K562 (cell line): ENCODE measurements around the gene CSPG5.

Source experiments
- CHD4 ChIP-seq: fragments of 200-600 bp; sonication (generic); IDR thresholded peaks from 3 replicates; pipeline ENCODE4 v1.6.1; 2012; ENCODE audit warnings: low read depth, mild to moderate bottlenecking, mixed read lengths, low read length, inconsistent platforms; ENCODE audit not compliant: insufficient read depth, insufficient replicate concordance, poor library complexity, severe bottlenecking
- CREB1 ChIP-seq, 2 experiments: sonication (generic) in 1 of 2; formaldehyde crosslinking in 1 of 2; IDR thresholded peaks; 2 replicates each; pipeline versions ENCODE4 v1.6.1 to v1.8.0; 2012 to 2022; ENCODE audit warnings: inconsistent platforms in 1 of 2, mild to moderate bottlenecking in 1 of 2, missing genetic modification reagents in 1 of 2, moderate library complexity in 1 of 2
- FOXJ3 ChIP-seq: sonication (generic); formaldehyde crosslinking; IDR thresholded peaks from 2 replicates; pipeline ENCODE4 v1.4.0; 2020; ENCODE audit warnings: mild to moderate bottlenecking, missing genetic modification reagents
- NR3C1 ChIP-seq: sonication (generic); formaldehyde crosslinking; IDR thresholded peaks from 2 replicates; pipeline ENCODE4 v1.8.1; 2022; ENCODE audit warnings: missing genetic modification reagents
- RAD51 ChIP-seq: fragments of 450-650 bp; IDR thresholded peaks from 2 replicates; pipeline ENCODE4 v1.7.1; 2016; ENCODE audit warnings: low read depth, mild to moderate bottlenecking, borderline replicate concordance
- ZNF232 ChIP-seq: sonication (generic); formaldehyde crosslinking; IDR thresholded peaks from 2 replicates; pipeline ENCODE4 v1.8.0; 2022; ENCODE audit warnings: mild to moderate bottlenecking, missing genetic modification reagents
- ZNF512 ChIP-seq: IDR thresholded peaks from 2 replicates; pipeline ENCODE4 v1.6.1; 2016; ENCODE audit warnings: missing genetic modification characterization, missing compliant biosample characterization
- ZNF655 ChIP-seq: fragments of 250-450 bp; sonication (Bioruptor Pico); IDR thresholded peaks from 2 replicates; pipeline ENCODE4 v1.5.0; 2021
- TF ChIP-seq, protein P1 (sequence below): fragments of 250-450 bp; sonication (Bioruptor Pico); IDR thresholded peaks from 2 replicates; pipeline ENCODE4 v1.4.0; 2020; ENCODE audit warnings: mild to moderate bottlenecking

GRCh38 chr3:47577583-47578118 lies 1.0 kb downstream of the CSPG5 start:
- no peak for TF ChIP-seq CHD4
- TF ChIP-seq, protein P1, sequence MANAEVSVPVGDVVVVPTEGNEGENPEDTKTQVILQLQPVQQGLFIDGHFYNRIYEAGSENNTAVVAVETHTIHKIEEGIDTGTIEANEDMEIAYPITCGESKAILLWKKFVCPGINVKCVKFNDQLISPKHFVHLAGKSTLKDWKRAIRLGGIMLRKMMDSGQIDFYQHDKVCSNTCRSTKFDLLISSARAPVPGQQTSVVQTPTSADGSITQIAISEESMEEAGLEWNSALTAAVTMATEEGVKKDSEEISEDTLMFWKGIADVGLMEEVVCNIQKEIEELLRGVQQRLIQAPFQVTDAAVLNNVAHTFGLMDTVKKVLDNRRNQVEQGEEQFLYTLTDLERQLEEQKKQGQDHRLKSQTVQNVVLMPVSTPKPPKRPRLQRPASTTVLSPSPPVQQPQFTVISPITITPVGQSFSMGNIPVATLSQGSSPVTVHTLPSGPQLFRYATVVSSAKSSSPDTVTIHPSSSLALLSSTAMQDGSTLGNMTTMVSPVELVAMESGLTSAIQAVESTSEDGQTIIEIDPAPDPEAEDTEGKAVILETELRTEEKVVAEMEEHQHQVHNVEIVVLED (CRISPR knock-in tag): no peak
- no peak for TF ChIP-seq FOXJ3 (CRISPR knock-in tag)
- no peak for TF ChIP-seq ZNF512 (tag)
- no peak for TF ChIP-seq ZNF655 (CRISPR knock-in tag)
- TF ChIP-seq RAD51: no peak
- TF ChIP-seq ZNF232 (CRISPR knock-in tag): no peak
- 0 out of 2 replicates have a peak, but pooled peaks have one; percentile 9 for TF ChIP-seq CREB1 (IDR thresholded peaks at IDR 0.05)
- no peak for TF ChIP-seq CREB1 (CRISPR knock-in tag; IDR thresholded peaks at IDR 0.05)
- TF ChIP-seq NR3C1 (CRISPR knock-in tag): 0 out of 2 replicates have a peak, but pooled peaks have one; percentile 20
